HL-60/S4 treated with retinoic acid at 250 ng/mL for 4 days and 3 days (cell line): ENCODE data around the gene CPSF2.
"Not testable (repeated sequence)": the region's sequence is repeated elsewhere in the genome, so short reads cannot be mapped to it uniquely, and the experiment has no call there.

ENCODE experiments used
- in situ Hi-C: fragments of 300-500 bp; cut with MboI; formaldehyde crosslinking; loops from 2 replicates; pipeline ENCODE4 v1.7.0; 2022; ENCODE audit warnings: low sequenced_read_pairs

CPSF2 gene

GRCh38 chr14:92154283-92154942, 32.6 kb downstream of the CPSF2 start:
- in situ Hi-C loops, result no loop called here

- in situ Hi-C loops, result no loop called here
Measured at GRCh38 chr14:92160619-92161018, 38.9 kb downstream of the CPSF2 start.

GRCh38 chr14:92161521-92161920, 39.8 kb downstream of the CPSF2 start:
- in situ Hi-C loops, result no loop called here

- in situ Hi-C loops, result no loop called here
Measured at GRCh38 chr14:92164958-92165357, 43.2 kb downstream of the CPSF2 start.

GRCh38 chr14:92173668-92174067, 51.9 kb downstream of the CPSF2 start:
- in situ Hi-C loops, result no loop called here

GRCh38 chr14:92175811-92176210, 54.0 kb downstream of the CPSF2 start:
- in situ Hi-C loops, result no loop called here

- in situ Hi-C loops, result no loop called here
Measured at GRCh38 chr14:92176476-92176875, 54.7 kb downstream of the CPSF2 start.

GRCh38 chr14:92179178-92179577, 57.4 kb downstream of the CPSF2 start:
- in situ Hi-C loops, result not testable (repeated sequence)

GRCh38 chr14:92185559-92185958, 63.8 kb downstream of the CPSF2 start:
- in situ Hi-C loops, result no loop called here

GRCh38 chr14:92187616-92188015, 65.8 kb downstream of the CPSF2 start:
- in situ Hi-C loops, result not testable (repeated sequence)

- in situ Hi-C loops, result no loop called here
Measured at GRCh38 chr14:92190768-92191167, 69.0 kb downstream of the CPSF2 start.

GRCh38 chr14:92198804-92199203, 77.0 kb downstream of the CPSF2 start:
- in situ Hi-C loops, result no loop called here

- in situ Hi-C loops, result no loop called here
Measured at GRCh38 chr14:92199763-92200162, 78.0 kb downstream of the CPSF2 start.

- in situ Hi-C loops, result no loop called here
Measured at GRCh38 chr14:92203116-92203515, 81.3 kb downstream of the CPSF2 start.

GRCh38 chr14:92204792-92205191, 83.0 kb downstream of the CPSF2 start:
- in situ Hi-C loops, result no loop called here

- in situ Hi-C loops, result no loop called here
Measured at GRCh38 chr14:92207012-92207927, 85.5 kb downstream of the CPSF2 start.

- in situ Hi-C loops, result no loop called here
Measured at GRCh38 chr14:92207928-92208265, 86.1 kb downstream of the CPSF2 start.

GRCh38 chr14:92209141-92209540, 87.4 kb downstream of the CPSF2 start:
- in situ Hi-C loops, result no loop called here

GRCh38 chr14:92213125-92213524, 91.4 kb downstream of the CPSF2 start:
- in situ Hi-C loops, result not testable (repeated sequence)

GRCh38 chr14:92215579-92215978, 93.8 kb downstream of the CPSF2 start:
- in situ Hi-C loops, result no loop called here

GRCh38 chr14:92217936-92218335, 96.2 kb downstream of the CPSF2 start:
- in situ Hi-C loops, result no loop called here
